ENCODE data around the gene BTNL2.
"Not testable (repeated sequence)": the region's sequence is repeated elsewhere in the genome, so short reads cannot be mapped to it uniquely, and the experiment has no call there.

The BTNL2 gene

DNA sequence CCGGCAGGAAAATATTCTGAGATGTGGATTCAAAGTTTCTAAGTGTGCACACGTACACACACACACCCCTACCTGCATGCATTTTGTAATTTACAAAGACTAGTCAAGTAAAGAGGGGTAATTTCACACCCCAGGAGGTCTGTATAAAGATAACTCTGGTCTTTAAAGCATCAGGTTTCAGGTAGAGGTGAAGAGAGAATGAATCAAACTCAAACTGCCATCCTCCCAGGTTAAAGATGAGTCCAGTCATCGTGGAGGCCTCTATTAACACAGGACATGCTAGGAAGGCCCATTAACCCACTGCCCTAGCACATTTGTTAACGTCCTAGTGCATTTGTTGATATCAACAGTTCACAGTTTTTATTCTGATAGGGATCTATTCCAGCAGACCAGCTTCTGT lies 29.2 kb upstream of the BTNL2 start:
- H3K4me3 ChIP-seq (ENCODE audit: low read depth in 1 of 2, low read length in 2 of 2): no peak overlapping the region
- no peaks in the 10 kb centered on the region for H3K4me1 ChIP-seq (ENCODE audit: insufficient read depth, low read length)
- H3K27ac ChIP-seq (ENCODE audit: low read depth, low read length): no peak overlapping the region
- no peaks in the 10 kb centered on the region for H3K36me3 ChIP-seq (ENCODE audit: insufficient read depth, low read length)
- no peaks in the 10 kb centered on the region for H3K27me3 ChIP-seq (ENCODE audit: control insufficient read depth in 1 of 2, insufficient read depth in 2 of 2, low read length in 2 of 2)
- no peaks in the 10 kb centered on the region for H3K9me3 ChIP-seq (ENCODE audit: low read length)
- no peak overlapping the region for H3K9ac ChIP-seq (ENCODE audit: low read length)

DNA sequence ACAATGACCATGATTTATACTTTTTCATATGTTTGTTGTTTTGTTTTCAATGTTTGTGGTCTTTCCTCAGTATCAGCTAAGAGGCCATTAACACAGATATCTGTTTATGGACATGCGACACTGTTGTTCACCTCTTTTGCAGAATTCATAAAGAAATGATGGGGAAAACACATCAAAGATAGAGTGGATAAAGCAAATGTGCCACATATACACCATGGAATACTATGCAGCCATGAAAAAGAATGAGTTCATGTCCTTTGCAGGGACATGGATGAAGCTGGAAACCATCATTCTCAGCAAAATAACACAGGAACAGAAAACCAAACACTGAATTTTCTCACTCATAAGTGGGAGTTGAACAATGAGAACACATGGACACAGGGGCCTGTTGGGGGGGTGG lies 27.0 kb upstream of the BTNL2 start:
- H3K4me3 ChIP-seq (ENCODE audit: low read depth in 1 of 2, low read length in 2 of 2); H3K27me3 ChIP-seq (ENCODE audit: control insufficient read depth in 1 of 2, insufficient read depth in 2 of 2, low read length in 2 of 2); H3K36me3 ChIP-seq (ENCODE audit: insufficient read depth, low read length); H3K4me1 ChIP-seq (ENCODE audit: insufficient read depth, low read length); H3K9ac ChIP-seq (ENCODE audit: low read length); H3K27ac ChIP-seq (ENCODE audit: low read depth, low read length); H3K9me3 ChIP-seq (ENCODE audit: low read length): not testable (repeated sequence)

DNA sequence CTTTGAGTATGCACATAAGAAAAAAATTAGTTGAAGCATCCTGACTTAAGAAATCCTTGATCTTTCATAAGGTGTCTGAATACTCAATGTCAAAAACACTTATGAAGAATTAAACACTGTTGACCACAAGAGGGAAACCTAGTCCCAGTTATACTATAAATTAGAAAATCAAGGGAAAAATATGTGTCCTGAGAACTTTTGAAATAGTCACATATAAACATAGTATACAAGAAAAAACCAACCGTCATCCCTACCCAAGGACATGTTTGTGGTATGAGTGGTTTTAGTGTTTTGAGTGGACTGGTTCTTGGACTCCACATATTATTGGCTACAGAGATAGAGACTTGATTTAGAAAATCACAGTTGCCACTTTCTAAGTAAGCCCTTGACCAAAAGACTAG lies 25.1 kb upstream of the BTNL2 start:
- Histone ChIP-seq H3K27ac (ENCODE audit: low read depth, low read length) (no peak overlapping the region), H3K27me3 (ENCODE audit: control insufficient read depth in 1 of 2, insufficient read depth in 2 of 2, low read length in 2 of 2) (no peaks in the 10 kb centered on the region), H3K9me3 (ENCODE audit: low read length) (no peaks in the 10 kb centered on the region), H3K4me1 (ENCODE audit: insufficient read depth, low read length) (no peaks in the 10 kb centered on the region), H3K36me3 (ENCODE audit: insufficient read depth, low read length) (no peaks in the 10 kb centered on the region), H3K4me3 (ENCODE audit: low read depth in 1 of 2, low read length in 2 of 2) (no peak overlapping the region), H3K9ac (ENCODE audit: low read length) (no peak overlapping the region)

DNA sequence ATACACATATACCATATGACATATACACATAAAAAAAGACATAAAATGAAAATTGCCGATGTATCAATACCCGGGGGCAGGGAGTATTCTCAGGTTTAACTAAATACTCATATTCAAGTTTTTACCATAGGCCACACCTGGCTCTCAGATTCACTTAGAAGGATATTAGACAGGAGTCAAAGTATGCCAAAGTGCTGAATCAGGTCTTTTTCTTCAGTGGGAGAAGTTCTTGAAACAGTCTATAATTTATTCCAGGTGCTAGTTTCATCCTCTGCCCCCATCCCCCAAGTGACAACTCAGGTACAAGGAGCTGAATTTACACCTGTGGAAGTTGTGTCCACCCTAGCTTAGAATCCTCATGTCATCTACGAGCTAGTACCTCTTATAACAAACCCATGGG lies 24.2 kb upstream of the BTNL2 start:
- H3K4me1 ChIP-seq (ENCODE audit: insufficient read depth, low read length): no peaks in the 10 kb centered on the region
- no peaks in the 10 kb centered on the region for H3K36me3 ChIP-seq (ENCODE audit: insufficient read depth, low read length)
- no peak overlapping the region for H3K4me3 ChIP-seq (ENCODE audit: low read depth in 1 of 2, low read length in 2 of 2)
- no peaks in the 10 kb centered on the region for H3K27me3 ChIP-seq (ENCODE audit: control insufficient read depth in 1 of 2, insufficient read depth in 2 of 2, low read length in 2 of 2)
- no peak overlapping the region for H3K27ac ChIP-seq (ENCODE audit: low read depth, low read length)
- H3K9ac ChIP-seq (ENCODE audit: low read length): no peak overlapping the region
- H3K9me3 ChIP-seq (ENCODE audit: low read length): no peaks in the 10 kb centered on the region

DNA sequence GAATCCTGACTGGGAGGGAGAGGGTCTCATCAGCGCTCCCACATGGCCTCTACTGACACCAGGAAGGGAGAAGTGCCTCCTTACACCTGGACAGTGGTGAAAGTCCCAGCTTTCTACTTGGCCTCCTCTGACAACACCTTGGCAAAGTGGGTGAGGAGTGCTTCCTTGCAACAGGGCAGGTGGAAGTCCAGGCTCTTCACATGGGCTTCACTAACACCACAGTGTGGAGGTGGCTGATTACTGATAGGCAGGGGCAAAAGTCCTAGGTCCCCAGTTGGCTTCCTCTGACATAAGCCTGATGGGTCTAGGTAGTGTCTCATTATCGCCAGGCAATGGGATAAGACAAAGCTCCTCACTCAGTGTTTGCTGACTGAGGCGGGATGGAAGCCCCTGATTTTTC lies 23.2 kb upstream of the BTNL2 start:
- H3K27me3 ChIP-seq (ENCODE audit: control insufficient read depth in 1 of 2, insufficient read depth in 2 of 2, low read length in 2 of 2): no peaks in the 10 kb centered on the region
- no peak overlapping the region for H3K4me3 ChIP-seq (ENCODE audit: low read depth in 1 of 2, low read length in 2 of 2)
- no peak overlapping the region for H3K27ac ChIP-seq (ENCODE audit: low read depth, low read length)
- no peaks in the 10 kb centered on the region for H3K9me3 ChIP-seq (ENCODE audit: low read length)
- no peaks in the 10 kb centered on the region for H3K36me3 ChIP-seq (ENCODE audit: insufficient read depth, low read length)
- H3K9ac ChIP-seq (ENCODE audit: low read length): no peak overlapping the region
- no peaks in the 10 kb centered on the region for H3K4me1 ChIP-seq (ENCODE audit: insufficient read depth, low read length)

DNA sequence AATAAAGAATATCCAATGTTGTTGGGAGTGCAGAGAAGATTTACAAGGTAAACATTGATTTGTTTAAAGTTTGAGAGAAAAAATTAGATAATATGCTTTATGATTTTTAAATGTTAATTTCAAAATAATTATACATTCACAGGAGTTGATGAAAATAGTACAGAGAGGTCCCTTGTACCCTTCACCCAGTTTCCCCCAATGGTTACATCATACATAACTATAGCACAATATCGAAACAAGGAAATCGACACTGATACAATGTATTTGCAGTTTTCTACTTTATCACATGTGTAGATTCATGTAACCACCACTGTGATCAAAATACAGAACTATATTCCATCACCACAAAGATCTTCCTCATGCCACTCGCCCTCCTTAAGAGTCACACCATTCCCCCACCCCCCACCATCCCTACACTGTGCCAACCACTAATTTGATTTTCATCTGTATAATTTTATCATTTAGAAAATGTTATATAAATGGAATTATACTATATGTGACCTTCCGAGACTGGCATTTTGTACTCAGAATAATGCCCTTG lies 21.0 kb upstream of the BTNL2 start:
- Histone ChIP-seq H3K36me3 (ENCODE audit: insufficient read depth, low read length) (no peaks in the 10 kb centered on the region), H3K4me1 (ENCODE audit: insufficient read depth, low read length) (no peaks in the 10 kb centered on the region), H3K27ac (ENCODE audit: low read depth, low read length) (no peak overlapping the region), H3K9me3 (ENCODE audit: low read length) (no peaks in the 10 kb centered on the region), H3K4me3 (ENCODE audit: low read depth in 1 of 2, low read length in 2 of 2) (no peak overlapping the region), H3K27me3 (ENCODE audit: control insufficient read depth in 1 of 2, insufficient read depth in 2 of 2, low read length in 2 of 2) (no peaks in the 10 kb centered on the region), H3K9ac (ENCODE audit: low read length) (no peak overlapping the region)

DNA sequence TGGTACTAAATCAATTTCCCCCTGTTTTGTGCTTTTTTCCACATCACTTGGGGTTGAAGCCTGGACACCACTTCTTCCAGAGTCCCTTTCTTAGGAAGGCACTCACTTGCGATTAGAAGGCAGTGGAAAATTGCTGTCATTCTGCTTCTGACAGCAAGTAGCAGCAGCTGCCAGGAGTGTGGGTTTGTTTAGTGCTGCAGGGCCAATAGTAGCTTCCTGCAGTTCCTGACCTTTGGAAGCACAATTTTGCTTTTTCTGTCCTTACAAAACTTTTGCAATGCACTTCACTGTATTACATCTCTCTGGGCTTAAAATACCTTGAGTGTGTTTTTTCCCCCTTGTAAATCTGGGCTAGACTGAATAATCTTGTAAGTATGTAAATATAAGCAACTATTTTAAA lies 20.2 kb upstream of the BTNL2 start:
- Histone ChIP-seq H3K4me3 (ENCODE audit: low read depth in 1 of 2, low read length in 2 of 2) (no peak overlapping the region), H3K4me1 (ENCODE audit: insufficient read depth, low read length) (no peaks in the 10 kb centered on the region), H3K27ac (ENCODE audit: low read depth, low read length) (no peak overlapping the region), H3K9ac (ENCODE audit: low read length) (no peak overlapping the region), H3K27me3 (ENCODE audit: control insufficient read depth in 1 of 2, insufficient read depth in 2 of 2, low read length in 2 of 2) (no peaks in the 10 kb centered on the region), H3K36me3 (ENCODE audit: insufficient read depth, low read length) (no peaks in the 10 kb centered on the region), H3K9me3 (ENCODE audit: low read length) (no peaks in the 10 kb centered on the region)

DNA sequence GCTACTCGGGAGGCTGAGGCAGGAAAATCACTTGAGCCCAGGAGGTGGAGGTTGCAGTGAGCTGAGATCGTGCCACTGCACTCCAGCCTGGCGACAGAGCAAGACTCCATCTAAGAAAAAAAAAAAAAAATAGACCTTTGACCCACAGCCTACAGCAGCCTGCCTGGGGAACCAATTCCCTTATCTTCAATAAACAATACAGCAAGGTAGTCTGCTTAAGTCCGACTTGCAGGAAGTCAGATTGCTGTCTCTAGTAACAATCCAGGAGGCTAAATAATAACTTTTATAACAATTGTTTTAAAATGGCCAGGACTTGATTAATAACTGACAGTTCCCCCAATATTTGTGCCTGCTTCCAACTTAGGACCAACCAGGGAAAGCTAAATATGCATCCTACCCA lies 19.4 kb upstream of the BTNL2 start:
- Histone ChIP-seq H3K27ac (ENCODE audit: low read depth, low read length) (no peak overlapping the region), H3K27me3 (ENCODE audit: control insufficient read depth in 1 of 2, insufficient read depth in 2 of 2, low read length in 2 of 2) (no peaks in the 10 kb centered on the region), H3K4me3 (ENCODE audit: low read depth in 1 of 2, low read length in 2 of 2) (no peak overlapping the region), H3K9ac (ENCODE audit: low read length) (no peak overlapping the region), H3K36me3 (ENCODE audit: insufficient read depth, low read length) (no peaks in the 10 kb centered on the region), H3K9me3 (ENCODE audit: low read length) (no peaks in the 10 kb centered on the region), H3K4me1 (ENCODE audit: insufficient read depth, low read length) (no peaks in the 10 kb centered on the region)

DNA sequence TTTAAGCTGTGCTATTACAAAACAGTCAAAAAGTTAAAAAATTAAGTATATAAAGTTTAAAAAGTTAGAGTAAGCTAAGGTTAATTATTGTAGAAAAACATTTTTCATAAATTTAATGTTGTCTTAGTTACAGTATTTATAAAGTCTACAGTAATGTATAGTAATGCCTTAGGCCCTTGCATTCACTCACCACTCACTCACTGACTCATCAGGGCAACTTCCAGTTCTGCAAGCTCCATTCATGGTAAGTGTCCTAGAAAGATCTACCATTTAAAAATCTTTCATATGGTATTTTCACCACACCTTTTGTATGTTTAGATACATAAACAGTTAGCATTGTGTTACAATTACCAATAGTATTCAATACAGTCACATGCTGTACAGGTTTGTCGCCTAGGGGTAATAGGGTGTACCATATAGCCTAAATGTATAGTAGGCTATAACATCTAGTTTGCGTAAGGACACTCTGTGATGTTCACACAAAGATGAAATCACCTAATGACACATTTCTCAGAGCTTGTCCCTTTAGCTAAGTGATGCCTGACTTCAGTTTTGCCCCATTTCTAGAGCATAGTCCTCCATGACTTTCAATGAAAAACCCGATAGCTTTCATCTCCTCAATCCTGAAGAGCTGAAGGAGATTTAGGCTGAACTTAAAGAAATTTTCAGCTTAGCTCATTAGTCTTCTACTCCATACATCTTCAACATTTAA lies 17.8 kb upstream of the BTNL2 start:
- no peak overlapping the region for H3K4me3 ChIP-seq (ENCODE audit: low read depth in 1 of 2, low read length in 2 of 2)
- H3K27me3 ChIP-seq (ENCODE audit: control insufficient read depth in 1 of 2, insufficient read depth in 2 of 2, low read length in 2 of 2): peaks cover 0 to 3% of the 10 kb centered on the region in 2 donors
- H3K27ac ChIP-seq (ENCODE audit: low read depth, low read length): no peak overlapping the region
- no peaks in the 10 kb centered on the region for H3K36me3 ChIP-seq (ENCODE audit: insufficient read depth, low read length)
- no peaks in the 10 kb centered on the region for H3K9me3 ChIP-seq (ENCODE audit: low read length)
- H3K4me1 ChIP-seq (ENCODE audit: insufficient read depth, low read length): no peaks in the 10 kb centered on the region
- no peak overlapping the region for H3K9ac ChIP-seq (ENCODE audit: low read length)

DNA sequence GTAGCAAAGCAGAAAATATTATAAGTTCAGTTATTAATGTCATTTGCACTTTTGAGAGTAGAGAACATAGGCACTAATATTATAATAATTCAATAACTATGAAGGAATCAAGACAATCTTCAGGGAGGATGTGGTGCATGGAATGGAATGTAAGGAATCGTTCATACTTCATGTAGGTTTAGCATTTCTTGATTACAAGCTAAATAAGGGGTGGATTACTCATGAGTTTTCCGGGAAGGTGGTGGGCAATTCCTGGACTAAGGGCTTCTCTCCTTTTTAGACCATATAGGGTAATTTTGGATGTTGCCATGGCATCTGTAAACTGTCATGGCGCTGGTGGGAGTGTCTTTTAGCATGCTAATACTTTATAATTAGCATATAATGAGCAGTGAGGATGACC lies 9.1 kb upstream of the BTNL2 start:
- H3K9me3 ChIP-seq (ENCODE audit: low read length): no peaks in the 10 kb centered on the region
- H3K27ac ChIP-seq (ENCODE audit: low read depth, low read length): no peak overlapping the region
- peaks cover 0 to 27% of the 10 kb centered on the region in 2 donors for H3K27me3 ChIP-seq (ENCODE audit: control insufficient read depth in 1 of 2, insufficient read depth in 2 of 2, low read length in 2 of 2)
- no peak overlapping the region for H3K4me3 ChIP-seq (ENCODE audit: low read depth in 1 of 2, low read length in 2 of 2)
- H3K9ac ChIP-seq (ENCODE audit: low read length): no peak overlapping the region
- H3K36me3 ChIP-seq (ENCODE audit: insufficient read depth, low read length): no peaks in the 10 kb centered on the region
- H3K4me1 ChIP-seq (ENCODE audit: insufficient read depth, low read length): no peaks in the 10 kb centered on the region

DNA sequence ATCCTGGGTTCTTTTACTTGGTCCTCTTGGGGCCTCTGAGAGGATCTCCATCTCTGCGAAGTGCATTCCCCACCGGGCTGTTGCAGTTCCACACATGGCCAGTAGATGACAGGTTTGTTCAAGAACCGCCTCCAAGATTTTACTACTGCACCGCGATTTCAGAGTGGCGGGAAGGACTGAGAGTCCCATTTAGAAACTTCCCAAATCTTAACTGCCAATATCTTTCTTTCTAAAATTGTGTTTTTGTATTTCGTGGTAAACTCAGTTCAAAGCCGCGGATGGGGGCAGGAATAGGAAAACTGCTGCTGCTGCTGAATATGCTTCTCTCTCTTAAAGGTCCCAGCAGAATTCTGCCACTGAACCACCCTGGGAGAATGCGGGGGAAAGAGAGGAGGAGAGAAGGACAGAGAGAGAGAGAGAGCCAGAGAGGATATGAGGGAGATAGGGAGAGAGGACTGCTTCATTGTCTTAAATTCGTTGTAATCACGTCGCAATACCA lies 8.6 kb upstream of the BTNL2 start:
- Histone ChIP-seq H3K9ac (ENCODE audit: low read length) (no peak overlapping the region), H3K27ac (ENCODE audit: low read depth, low read length) (no peak overlapping the region), H3K36me3 (ENCODE audit: insufficient read depth, low read length) (no peaks in the 10 kb centered on the region), H3K4me1 (ENCODE audit: insufficient read depth, low read length) (no peaks in the 10 kb centered on the region), H3K9me3 (ENCODE audit: low read length) (no peaks in the 10 kb centered on the region), H3K27me3 (ENCODE audit: control insufficient read depth in 1 of 2, insufficient read depth in 2 of 2, low read length in 2 of 2) (peaks cover 0 to 24% of the 10 kb centered on the region in 2 donors), H3K4me3 (ENCODE audit: low read depth in 1 of 2, low read length in 2 of 2) (no peak overlapping the region)

DNA sequence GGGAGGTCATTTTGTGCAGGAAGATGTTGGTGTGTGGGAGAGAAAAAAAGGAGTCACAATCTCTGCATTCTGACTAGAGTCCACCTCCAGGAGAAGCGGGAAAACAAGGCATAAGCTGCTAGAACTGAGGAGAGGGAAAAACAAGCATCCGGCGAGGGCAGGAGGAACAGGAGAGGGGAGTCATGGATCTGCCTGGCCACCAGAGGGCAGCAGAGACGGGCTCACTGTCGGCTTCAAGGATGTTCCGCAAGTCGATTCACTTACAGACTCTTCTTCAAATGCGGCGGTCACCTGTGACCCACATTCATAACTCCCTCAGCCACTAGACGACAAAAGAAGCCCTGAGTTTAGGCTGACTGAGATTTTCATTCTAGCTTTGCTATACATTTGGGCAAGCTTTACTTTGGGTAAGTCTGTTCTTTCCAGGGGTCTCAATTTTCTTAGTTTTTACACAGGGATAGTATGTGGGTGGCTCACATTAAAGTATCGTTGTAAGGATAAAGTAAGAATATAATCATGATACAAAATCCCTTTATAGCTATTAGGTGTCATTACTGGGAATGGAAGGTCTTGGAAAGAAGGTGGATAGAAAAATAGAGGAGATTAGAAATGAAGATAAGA lies 6.6 kb upstream of the BTNL2 start:
- Histone ChIP-seq H3K9ac (ENCODE audit: low read length) (no peak overlapping the region), H3K4me1 (ENCODE audit: insufficient read depth, low read length) (no peaks in the 10 kb centered on the region), H3K27me3 (ENCODE audit: control insufficient read depth in 1 of 2, insufficient read depth in 2 of 2, low read length in 2 of 2) (peaks cover 0 to 24% of the 10 kb centered on the region in 2 donors), H3K9me3 (ENCODE audit: low read length) (no peaks in the 10 kb centered on the region), H3K4me3 (ENCODE audit: low read depth in 1 of 2, low read length in 2 of 2) (no peak overlapping the region), H3K36me3 (ENCODE audit: insufficient read depth, low read length) (no peaks in the 10 kb centered on the region), H3K27ac (ENCODE audit: low read depth, low read length) (no peak overlapping the region)

All from muscle layer of colon (tissue), 2 donors.